Activated gamma-delta T cell treated with Interleukin-2 at 50 U/mL for 16 hours (primary cell): Measurements from ENCODE around the gene METTL16.
A peak's percentile ranks its signal among the peaks of the same experiment; 100 is the strongest.

Experiments used
- DNase-seq: peaks from one replicate; pipeline ENCODE4 v3.0.0-alpha.2; 2020

METTL16 gene

DNA sequence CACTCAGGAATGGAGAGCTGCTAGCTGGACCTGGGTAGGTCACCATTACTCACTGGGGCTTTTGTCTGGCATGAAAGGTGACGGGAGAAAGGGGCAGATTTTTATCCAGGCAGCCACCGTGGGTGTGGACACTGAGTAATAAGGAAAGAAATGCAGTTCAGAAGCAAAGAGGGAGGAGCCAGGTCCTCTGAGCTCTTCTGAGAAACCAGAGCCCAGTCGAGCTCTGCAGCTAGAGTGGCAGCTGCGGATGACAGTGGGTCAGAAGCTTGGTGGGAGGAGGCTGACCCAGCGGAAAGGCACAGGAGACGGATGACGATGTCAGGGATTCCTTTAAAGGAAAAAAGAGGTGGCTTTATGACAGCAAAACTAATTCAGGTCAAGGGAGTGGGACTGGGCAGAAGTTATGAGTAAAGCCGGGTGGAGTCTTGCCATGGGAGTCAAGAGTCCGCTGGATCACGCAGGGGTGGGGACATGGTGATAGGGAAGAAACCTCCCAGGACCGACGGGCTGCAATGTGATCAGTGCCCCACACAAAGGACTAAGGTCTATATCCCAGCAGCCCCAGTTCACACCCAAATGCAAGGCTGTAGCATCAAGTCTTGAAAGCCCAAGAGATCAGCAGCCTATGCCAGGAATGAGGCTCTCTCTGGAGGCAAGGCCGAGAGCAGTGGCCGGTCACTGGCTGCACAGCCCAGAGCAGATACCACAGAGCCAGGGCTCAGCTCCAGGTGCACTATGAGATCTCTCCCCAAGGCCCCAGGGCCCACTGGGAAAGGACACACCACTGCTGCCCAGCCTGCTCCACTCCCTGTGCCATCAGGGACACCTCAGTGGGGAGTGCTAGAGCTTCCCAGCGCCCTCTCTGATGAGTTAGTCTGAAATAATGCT is 104.5 kb downstream of the METTL16 start:
- DNase-seq, result no peak

DNA sequence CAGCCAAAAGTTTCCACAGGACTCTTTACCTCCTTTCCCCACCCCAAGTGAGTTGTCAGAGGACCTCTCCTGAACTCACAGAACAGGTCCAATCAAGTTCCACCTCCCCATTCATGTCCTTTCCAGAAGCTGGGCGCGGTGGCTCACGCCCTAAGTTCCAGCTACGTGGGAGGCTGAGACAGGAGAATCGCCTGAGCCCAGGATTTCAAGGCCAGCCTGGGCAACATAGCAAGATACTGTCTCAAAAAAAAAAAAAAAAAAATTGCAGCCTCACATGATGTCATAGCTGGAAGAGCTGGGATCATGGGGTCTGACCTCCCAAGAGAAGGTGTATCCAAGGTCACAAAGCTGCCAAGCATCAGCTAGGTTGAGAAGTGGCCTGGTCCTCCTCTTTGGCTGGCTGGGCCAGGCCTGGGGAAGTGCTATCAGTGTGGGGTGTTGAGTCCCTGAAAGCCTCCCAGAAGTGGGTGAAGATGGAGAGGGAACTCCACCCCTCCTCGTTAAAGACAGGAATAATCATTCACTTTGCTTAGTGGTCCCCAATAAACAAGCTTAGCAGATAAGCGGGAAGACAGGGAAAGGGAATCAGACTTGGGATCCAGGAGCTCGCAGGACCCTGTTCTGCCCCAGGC is 105.3 kb downstream of the METTL16 start:
- DNase-seq, result no peak

DNA sequence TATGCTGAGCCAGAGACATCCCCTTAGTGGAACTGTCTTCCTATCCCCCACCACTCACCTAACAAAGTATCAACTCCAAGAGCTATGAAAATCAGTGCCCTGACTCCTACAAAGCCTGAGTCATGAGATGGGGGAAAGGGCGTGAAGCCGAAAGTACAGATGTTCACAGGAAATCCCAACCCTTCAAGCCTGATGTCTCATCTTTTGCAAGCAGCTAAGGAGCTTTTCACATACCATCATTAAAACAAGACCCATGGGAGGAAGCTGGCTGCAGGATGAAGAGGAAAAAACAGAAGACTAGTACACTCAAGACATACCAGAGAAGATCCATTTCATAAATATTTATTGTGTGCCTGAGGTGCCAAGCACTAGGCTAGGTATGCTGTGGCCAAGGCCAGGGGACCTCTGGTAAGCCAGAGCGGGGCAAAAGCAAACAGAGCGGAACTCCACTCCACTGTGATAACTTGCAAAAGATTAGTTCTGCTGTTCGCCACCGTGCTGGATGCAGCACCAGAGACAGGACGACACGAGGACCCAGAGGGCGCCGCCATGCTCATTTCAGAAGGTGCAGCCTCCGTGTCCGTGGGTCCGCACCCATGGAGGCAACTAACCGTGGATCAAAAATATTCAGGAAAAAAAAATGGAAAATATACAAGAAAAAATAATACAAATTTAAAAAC is 106.3 kb downstream of the METTL16 start:
- no peak for DNase-seq

DNA sequence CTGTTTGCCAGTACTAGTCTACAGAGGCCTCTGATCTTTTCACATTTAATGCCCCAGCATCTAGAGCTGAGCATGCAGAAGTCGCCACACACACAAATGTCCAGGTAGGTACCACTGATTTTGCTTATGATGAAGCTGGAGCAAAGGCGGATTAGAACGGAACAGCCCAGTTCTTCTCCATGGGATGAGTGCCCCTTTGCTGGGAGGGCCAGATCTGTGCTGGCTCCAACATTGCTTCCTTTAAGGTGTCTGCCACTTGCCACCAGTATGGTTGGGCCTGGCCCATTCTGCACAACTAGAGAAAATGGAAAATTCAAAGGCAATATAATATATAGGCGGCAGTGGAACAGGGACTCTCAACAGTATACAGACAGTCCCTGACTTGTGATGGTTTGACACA is 108.6 kb downstream of the METTL16 start:
- DNase-seq, result no peak

DNA sequence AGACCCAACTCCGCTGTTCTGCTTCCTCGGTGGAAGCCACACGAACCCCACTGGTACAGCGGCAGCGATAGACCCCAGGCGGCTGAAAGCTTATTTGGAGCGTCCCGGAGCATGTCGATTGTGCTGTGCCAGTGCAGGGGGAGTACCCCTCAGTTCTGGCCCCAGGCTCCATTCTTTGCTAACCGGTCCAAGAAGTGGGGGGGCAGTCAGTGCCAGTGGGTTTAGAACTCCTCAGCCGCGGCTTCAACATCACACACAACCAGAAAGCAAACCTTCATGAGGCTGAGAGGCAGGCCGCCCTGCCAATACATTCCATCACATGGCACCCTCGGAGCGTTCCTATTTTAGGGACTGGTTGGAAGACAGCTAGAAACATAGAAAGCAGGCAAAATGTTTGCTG is 109.1 kb downstream of the METTL16 start:
- no peak for DNase-seq

DNA sequence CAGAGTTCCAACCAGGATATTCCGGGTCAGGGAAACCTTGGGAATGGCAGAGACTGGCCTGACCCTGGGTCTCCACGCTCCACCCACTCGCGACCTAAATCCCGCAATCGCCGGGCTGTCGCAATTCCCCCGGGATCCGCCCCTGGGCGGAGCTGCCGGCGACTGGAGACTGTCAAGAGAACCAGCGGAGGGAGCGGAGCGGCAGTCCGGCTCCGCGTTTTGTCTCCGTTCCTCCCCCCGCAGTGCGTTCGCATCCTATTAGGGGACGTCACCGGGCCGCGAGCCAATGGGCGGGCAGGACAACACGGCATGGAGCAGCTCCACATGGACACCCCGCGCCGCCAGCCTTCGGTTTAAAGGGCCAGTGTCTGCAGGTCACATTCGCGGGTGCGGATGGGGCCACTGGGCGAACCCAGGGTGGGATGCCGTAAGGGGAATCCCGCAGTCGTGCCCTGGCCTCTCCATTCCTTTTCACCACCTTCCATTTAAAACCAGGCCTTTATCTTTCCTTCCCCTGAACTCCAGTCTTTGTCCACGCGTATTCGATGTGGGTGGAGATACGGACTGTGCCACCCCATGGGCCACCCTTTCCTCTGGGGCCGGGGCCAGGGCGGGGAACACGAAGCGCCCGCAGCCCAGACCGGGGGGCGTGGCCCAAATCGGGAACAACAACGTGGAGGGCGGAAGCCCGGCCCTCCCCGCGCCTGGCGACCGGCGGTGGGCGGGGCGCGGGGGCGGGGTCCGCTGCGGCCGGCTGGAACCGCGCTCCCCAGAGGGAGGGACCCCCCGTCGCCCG is 110.1 kb downstream of the METTL16 start:
- DNase-seq, result peak; percentile 100

DNA sequence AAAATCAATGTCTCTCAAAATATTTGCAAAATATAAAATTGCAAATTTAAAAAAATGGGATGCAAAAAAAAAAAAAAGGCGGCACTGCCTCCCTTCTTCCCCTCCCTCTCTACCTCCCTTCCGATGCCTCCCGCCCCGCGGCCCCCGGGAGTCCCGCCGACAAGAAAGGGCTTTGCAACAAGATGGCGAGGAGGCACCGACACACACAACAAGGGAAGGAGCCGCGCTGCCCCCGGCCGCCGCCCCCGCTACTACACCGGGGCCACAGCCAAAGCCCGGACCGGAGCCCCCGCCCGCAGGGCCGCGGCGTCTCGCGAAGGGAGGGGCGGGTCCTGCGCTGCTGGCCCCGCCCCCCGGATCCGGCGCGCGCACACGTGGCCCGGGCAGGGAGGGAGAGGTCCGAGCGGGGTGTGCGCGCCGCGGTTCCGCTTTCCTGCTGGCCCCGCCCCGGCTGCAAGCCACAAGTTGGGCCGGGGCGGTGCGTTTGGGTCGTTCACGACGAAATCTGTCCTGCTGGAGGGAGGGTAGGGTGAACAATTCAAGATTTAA is 110.7 kb downstream of the METTL16 start, which contains the start of gene MNT:
MNT (minus strand) TSS at position 184 of the 549 bp plus-strand sequence. CDS start 348 bp downstream, outside the sequence.
- peak; percentile 94 for DNase-seq

DNA sequence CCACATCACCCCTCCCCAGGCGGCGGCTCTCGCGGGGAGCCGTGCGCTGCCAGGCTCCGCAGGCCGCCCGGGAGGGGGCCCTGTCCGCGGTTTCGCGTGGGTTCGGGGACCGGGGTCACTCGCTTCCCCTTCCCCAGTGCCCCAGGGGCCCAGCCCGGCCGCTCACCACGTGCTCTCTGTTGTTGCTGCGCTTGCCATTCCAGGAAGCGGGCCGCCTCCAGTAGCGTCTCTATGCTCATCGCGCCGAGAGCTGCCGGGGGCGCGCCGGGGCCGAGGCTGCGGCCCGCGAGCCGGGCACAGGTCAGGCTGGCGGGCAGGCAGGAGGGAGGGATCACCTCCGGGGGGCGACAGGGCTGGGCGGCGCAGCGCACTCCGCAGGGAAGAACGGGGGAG is 111.2 kb downstream of the METTL16 start:
- peak; percentile 49 for DNase-seq

DNA sequence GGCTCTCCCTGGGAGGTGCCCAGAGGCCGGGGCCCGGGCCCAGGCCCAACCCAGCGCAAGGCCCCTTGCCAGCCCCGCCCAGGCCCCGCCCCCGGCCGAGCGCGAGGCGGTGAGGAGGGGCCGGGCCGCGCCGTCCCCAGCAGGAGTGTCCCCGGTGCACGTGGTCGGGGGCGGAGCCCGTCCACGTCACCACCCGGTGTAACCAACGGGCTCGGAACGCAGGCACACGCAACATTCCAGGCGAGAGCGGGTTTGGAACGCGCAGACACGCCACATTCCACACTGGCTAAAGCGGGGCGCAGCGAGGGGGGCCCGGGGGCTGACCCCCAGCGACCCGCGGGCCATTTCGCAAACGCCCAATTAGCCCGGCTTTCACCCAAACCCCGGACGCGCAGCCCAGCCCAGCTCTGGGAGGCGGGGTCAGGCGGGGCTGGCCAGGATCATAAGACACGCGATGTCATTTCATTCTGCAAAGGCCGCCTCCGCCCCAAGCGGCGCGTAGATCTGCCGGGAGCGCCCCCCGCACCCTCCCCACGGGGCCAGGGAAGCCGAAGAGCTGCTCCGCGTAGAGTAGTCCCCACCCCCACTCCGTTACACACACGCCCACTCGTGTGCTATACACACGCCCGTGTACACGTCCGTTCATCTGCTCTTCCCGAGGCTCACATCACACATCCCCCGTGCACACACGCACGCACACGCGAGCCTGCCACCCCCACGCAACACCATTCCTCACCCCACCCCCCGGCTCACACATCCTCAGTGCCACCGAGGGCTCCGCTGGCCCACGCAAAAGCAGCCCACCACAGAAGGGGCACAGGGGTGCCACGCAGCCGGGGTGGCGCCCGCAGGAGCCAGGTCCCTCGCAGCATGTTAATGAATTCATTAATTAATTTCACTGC is 111.9 kb downstream of the METTL16 start:
- DNase-seq, result peak; percentile 89

DNA sequence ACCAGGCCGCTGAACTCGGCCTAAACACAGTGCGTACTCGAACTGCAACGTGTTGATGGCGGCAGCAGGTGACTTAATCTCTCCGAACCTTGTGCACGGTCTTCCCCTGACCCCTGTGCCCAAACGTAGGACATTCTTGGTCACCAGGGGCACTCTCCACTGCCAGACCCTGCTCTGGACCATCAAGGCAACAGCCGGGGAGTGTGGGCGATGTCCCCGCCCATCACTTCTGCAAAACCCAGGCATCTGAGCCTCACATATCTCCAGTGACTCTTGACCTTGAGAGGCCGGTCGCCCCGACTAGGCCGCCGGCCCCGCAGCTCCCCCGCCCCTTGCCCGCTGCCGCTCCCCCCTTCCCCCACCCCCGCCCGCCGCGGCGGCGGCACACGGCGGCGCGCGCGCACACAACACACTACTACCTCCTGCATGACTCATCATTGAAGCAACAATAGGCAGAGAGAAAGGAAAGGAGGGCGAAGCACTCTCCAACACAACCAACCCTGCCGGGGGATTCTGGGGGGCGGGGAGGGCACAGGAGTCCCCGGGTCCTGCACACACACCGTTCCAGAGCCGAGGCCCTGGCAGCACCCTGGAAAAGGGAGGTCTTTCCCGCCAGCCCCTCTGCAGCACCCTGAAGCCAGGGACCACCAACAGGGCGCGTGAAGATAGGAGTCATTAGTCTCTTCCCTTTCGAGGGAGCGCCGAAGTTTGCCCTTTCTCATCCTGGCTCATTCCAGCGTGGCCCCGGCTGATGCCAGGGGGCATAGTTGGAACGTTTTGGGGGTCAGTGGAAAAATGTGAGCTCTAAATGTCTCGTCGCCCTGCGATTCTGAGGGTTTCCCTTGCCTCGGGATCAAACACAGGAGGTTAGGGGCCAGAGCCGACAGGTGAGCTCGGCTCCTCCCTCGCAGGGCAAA is 112.8 kb downstream of the METTL16 start:
- DNase-seq, result peak; percentile 56

DNA sequence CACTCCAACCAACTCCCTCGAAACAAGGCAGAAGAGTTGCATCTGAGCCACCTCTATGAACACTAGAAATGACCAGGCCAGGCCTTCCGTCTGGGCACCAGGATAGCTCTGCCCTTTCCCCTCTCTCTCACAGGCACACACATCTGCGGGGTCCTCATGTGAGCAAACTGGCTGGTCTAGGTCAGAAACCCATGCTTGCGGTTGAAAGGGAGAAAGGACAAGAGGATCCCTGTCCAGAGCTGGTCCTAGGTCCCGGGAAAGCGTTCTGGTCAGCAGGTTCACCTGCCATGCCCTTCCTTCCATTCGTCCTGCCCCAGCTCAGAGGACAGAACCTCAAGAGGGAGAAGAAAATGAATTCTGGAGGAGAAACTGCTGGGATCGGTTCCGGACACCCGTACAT is 113.5 kb downstream of the METTL16 start:
- no peak for DNase-seq

DNA sequence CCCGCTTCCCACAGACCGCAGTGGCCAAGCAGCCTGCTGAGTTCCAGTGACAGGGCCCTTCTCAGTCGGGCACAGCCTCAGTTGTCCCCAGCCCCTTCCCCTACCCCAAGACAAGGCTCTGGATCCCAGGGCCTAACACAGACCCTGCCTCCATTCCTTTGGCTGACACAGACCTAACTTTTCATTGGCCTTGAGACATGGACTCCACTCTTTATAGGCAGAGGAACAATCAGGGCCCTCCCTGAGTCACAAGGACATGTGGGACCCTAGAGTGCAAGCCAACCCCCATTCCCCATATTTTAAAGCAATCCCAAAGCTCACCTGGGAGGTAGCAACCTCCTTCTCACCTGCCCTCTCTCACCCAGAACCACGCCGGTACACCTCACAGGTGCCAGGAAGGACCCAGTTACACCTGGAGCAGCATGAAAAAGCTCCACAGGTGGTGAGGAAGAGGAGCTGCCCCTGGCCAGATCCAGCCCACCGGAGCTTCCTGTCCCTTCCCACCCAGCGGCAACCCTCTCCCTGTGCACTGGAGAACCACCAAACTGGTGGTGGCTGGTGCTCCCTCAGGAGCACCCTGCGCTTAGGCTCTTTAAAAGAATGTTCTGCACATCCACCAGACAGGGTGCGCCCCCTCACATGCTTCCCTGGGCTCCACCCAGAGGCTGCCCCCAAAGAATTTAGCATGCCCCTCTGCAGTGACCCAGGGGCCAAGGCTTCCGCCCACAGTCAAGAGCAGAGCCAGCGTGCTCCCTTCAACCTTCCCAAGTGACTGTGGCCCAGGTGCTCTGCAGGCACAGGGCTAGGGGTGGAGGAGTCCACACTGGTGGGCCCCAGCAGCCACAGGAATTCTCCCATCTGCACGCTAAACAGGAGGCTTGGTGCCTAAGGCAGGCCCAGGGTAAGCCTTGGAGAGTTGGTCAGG is 114.2 kb downstream of the METTL16 start:
- no peak for DNase-seq

DNA sequence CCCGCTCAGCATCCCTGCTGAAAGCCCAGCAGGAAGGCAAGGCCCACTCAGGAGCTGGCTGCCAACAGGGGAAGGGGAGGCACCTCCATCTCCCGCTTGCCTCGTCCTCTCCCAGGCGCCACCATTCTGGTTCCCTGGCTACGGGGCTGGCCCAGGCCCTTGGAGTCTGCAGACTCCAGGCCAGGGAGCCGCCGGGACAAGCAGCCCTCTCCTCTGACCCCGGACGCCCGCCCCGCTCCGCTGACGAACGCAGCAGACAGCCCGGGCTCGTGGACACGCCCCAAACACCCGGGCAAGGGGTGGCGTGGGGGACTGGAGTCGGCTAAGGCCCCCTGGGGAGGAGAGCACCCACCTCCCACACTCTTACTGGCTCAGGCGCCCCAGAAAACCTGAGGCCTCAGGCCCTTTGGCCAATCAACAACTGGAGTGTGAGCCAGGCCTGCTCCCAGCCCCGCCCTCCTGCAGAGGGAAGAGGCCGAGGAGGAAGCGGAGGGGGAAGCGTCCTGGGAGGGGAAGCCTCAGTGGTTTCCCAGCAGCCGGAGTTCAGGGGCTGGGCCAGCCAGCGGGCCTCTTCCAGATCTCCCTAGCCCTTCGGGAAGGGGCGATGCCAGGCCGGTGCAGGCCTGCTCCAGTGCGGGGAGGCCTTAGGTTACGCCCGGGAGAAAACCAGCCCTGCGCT is 115.0 kb downstream of the METTL16 start:
- no peak for DNase-seq

DNA sequence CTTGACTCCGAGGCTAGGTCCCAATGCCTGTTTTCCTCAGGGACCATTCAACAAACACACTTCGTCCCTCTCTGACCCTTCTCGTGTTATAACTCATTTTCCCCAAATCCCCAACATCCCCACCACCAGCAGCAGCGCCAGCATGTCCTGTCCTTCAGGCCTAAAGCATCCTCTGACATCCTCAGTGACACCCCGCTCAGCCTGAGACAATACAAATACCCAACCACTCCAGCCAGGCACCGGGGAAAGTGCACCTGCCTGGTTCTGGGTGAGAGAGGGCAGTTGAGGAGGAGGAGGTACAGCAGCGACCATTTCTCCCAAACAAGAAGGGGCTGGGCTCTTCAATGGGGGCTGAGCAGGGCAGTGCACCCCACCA is 115.5 kb downstream of the METTL16 start:
- DNase-seq, result no peak

DNA sequence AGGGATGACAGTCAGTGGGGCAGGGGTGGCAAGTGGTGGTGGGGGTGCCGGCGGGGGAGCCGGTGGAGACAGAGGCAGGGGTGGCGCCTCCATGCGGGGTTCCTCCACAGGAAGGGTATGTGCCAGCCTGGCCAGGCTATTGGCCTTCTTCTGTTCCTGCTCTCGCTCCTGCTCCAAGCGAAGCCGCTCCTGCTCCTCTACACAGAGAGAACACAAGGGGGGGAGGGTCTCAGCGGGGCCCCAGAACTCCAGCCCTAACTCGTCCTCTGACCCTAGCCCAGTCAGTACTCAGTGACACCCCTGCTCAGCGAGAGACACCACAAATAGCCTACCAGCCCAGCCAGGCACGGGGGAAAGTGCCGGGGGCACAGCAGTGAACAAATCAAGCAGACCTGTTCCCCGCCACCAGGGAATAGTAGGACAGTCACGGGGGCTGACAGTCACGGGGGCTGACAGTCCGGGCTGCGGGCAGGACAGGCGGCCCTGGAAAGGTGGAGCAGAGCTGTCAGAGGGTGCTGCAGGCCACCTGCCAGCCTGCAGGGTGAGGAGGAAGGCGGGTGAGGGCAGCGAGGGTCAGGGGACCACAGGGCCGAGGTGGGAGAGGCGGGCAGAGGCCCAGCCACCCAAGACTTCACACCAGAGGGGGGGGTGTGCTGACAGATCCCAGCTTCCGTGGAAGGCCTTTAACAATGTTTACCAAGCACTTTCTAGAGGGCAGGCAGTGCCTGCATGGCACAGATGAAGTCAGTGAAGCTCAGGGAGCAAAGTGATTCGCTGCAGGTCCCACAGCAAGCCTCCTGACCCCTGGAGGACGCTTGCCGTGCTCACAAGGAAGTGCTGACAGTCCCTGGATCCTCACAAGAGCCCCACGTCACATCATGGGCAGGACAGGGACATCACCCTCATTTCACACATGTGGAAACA is 116.2 kb downstream of the METTL16 start:
- no peak for DNase-seq

DNA sequence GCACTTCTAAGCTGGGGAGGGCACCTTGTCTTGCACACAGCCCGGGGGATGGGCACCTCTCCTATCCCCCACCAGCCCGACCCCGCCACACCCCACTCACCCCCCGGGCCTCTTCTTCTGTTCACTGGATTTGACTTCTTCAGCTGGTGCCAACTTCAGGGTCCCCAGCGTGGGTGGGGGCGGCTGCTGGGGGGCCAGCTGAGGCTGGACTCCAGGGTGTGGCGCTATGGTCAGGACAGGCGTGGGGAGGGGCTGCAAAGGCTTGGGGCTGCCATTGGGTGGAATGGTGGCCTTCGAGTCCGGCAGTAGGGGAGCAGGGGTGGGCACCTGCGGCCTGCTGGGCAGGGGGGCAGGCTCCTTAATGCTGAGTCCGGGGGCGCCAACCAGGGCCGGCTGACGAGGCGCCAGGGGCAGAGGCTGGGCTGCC is 116.9 kb downstream of the METTL16 start:
- DNase-seq, result no peak
